Measurements from ENCODE around the gene FASTKD2.

FASTKD2 gene

DNA sequence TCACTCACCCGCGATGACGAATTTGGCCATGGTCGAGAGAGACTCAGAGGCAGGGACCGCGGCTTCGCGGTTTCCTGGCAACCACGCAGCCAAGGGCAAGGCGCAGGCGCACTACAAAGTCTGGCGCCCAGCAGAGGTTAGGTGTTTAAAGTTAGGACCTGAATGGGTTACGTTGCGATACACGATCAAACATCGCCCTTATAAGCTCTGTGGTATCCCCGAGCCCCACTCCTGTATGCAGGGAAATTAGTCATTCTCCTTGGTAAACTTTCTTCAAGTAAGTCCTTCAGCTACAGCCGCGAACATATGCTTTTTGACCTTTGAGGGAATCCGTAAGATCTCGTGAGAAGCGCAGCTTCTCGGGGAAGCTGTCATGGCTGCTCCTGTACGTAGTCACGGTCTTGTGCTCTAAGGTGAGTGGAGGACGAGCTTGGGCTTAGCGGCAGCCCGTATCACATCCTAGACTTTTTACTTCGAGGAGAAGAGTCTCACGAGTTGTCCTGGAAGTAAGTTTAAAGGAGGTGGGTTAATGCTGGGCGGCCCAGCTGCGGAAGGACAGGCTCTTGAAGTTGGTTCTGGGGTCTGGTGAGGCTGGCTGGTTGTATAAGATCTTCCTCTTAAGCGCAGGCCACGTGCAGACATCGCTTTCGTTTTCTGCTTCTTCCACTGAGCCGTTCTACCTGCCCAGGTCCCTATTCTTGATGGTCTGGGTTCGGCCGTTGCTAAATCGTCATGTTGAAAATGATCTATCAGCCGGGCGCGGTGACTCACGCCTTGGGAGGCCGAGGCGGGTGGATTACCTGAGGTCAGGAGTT lies at the start of gene FASTKD2, which contains the start of gene MDH1B:
FASTKD2 (plus strand) TSS at position 365 of the 815 bp plus-strand sequence. CDS start 1,088 bp downstream, outside the sequence.
MDH1B (minus strand) TSS at position 87 of the 815 bp plus-strand sequence; CDS start at position 30, 57 bp downstream.
- DNase-seq (ENCODE audit: low read depth in 1 of 2, low spot score in 1 of 2), result peak; percentile 40 to 89
- in situ Hi-C loops (cut with HindIII; ENCODE audit: low pct_unique_long_range_greater_than_20kb, low sequenced_read_pairs), result no loop called here
- no peak for TF ChIP-seq JUND (IDR thresholded peaks at IDR 0.05; ENCODE audit: low read depth)

DNA sequence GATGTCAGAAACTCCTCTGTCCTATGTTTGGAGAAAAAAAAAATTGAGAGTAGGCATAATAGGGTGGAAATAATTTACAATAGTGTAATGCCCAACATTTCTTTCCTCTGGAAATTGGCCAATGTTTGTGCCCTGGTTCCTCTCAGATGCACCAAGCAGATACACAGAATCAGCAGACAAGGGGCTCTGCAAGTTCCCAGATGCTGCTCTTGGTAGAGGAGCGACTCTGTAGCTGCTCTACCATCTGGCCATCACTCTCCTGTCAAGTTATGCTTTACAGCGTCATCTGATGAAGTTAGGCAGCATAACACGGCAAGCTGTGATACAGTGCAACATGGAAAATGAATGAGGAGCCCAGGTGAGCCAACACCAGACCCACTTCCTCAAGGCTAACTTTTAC lies 48.8 kb upstream of the FASTKD2 start:
- DNase-seq (ENCODE audit: low read depth in 1 of 2, low spot score in 1 of 2), result no peak
- in situ Hi-C loops (cut with HindIII; ENCODE audit: low pct_unique_long_range_greater_than_20kb, low sequenced_read_pairs), result no loop called here
- TF ChIP-seq JUND (IDR thresholded peaks at IDR 0.05; ENCODE audit: low read depth), result no peak

DNA sequence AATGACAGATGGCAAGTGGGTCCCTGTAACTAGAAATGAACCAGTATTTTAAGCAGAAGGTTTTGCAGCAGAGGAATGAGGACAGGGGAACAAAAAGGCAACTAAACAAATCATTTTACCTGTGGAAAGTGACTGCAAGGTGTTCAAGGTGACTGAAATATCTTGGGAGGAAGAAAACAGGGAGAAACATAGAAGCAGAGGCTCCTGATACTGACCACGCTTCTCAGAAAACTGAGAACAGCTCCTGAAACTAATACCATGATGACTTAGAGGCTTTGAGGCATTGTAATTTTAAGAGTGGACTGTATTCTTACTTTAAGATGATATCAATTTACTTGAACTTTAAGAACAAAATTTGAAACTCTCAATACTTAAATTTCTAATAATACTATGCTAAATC lies 47.1 kb upstream of the FASTKD2 start, which contains the start of gene DYTN:
DYTN (minus strand) TSS at position 101 of the 400 bp plus-strand sequence. CDS start 117 bp downstream, outside the sequence.
- in situ Hi-C loops (cut with HindIII; ENCODE audit: low pct_unique_long_range_greater_than_20kb, low sequenced_read_pairs), result no loop called here
- TF ChIP-seq JUND (IDR thresholded peaks at IDR 0.05; ENCODE audit: low read depth), result no peak
- no peak for DNase-seq (ENCODE audit: low read depth in 1 of 2, low spot score in 1 of 2)

DNA sequence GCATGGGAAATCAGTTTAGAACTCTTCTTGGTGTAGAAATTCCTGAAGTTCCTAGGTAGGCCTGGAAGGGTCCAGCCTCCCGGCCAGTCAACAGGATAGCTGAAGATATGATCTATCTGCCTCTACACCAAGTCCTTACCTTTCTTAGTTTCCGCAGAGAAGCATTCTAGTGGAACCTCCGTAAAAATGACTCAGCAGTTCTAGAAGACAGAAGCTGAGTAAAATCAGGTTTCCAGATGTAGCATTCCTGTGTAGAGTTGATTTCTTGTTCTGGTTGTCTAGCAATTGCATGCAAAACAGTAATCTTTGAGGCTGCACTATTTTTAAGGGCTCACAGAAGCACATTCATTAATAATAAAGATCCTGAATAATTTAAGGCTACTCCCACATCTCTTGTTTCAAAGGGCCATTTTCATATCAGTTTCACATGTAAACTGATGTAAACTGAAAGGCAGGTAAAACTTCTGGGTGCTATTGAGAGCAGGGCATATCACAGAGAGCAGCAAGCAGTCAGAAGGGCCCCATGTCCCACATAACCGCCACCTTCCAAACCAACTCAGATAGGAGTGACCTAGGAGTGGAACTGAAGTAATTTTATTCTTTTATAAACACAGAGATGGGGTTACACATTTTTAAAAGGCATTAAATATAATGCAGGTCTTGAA lies 44.0 kb upstream of the FASTKD2 start:
- no peak for TF ChIP-seq JUND (IDR thresholded peaks at IDR 0.05; ENCODE audit: low read depth)
- in situ Hi-C loops (cut with HindIII; ENCODE audit: low pct_unique_long_range_greater_than_20kb, low sequenced_read_pairs), result no loop called here
- DNase-seq (ENCODE audit: low read depth in 1 of 2, low spot score in 1 of 2), result no peak

DNA sequence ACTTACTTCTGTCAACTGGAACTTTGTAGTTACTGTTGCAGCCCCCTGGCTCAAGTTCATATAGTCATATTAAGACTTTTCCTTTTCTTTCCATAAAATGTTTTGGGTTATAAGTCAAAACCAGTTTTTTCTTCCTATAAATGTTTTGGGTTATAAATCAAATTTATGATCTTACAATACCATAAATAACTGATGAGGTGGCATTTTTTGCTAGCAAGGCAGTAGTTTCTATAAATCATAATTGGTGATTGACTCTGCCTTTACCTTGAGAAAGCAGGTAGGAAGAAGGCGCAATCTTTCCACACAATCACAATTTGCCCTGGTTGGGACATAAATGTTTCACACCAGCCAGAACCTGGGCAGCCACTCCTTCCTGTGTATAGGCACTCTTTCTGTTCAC lies 42.1 kb upstream of the FASTKD2 start:
- in situ Hi-C loops (cut with HindIII; ENCODE audit: low pct_unique_long_range_greater_than_20kb, low sequenced_read_pairs), result no loop called here
- no peak for DNase-seq (ENCODE audit: low read depth in 1 of 2, low spot score in 1 of 2)
- no peak for TF ChIP-seq JUND (IDR thresholded peaks at IDR 0.05; ENCODE audit: low read depth)

DNA sequence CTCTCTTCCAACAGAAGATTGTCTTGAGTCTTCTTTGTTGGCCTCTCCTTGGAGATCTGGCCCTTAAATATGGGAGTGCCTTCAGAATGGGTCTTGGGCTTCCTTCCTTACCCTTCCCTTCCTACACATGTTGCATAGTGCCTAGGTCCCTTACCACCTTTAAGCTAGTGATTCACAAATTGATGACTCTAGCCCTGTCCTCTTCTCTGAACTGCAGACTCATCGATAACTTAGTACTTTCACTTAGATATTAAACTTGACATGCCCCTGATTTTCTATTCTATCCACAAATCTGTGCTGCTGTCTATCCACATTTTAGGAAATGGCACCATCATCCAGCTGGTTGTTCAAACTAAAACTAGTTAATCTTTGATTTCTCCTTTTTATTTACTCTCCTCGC lies 38.1 kb upstream of the FASTKD2 start:
- no peak for DNase-seq (ENCODE audit: low read depth in 1 of 2, low spot score in 1 of 2)
- in situ Hi-C loops (cut with HindIII; ENCODE audit: low pct_unique_long_range_greater_than_20kb, low sequenced_read_pairs), result no loop called here
- no peak for TF ChIP-seq JUND (IDR thresholded peaks at IDR 0.05; ENCODE audit: low read depth)

DNA sequence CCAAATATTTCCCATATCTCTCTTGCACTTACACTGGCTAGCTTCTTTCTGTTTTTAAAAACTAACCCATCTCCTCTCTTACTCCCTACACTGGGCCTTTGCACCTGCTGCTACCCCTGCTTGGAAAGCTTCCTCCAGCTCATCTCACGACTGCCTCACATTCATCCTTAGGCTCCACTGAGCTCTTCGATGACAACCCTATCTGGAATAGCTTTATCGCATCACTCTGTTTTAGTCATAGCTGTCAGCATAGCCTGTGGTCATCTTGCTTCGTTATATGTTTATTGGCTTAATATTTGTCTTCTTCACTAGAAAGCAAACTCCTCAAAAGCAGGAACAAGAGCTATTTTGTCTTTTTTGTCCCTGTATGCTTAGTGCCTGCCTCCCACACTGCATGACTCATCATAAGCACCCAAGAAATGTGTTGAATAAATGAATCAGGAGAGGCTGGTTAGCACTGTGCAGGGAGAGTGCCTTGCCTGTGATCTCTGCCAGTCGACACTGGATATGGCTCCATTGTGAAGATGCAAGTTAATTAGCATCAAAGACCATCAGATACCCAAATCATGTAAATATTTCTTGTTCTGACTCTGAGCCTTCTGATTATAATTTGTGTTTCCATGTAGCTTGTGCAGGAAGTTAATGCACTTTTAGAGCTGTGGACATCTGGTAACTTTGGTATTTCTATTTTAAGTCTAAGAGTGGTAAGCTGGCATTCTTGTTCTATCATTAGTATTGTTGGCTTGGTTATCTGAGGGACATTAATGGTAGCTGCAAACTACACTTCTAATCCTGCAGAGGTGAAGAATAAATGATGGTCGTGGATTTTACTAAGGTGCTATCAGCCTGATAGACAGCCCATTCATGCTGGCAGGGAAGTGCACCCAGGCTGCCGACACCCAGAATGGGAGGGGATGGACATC lies 36.9 kb upstream of the FASTKD2 start:
- in situ Hi-C loops (cut with HindIII; ENCODE audit: low pct_unique_long_range_greater_than_20kb, low sequenced_read_pairs), result no loop called here
- no peak for DNase-seq (ENCODE audit: low read depth in 1 of 2, low spot score in 1 of 2)
- no peak for TF ChIP-seq JUND (IDR thresholded peaks at IDR 0.05; ENCODE audit: low read depth)

DNA sequence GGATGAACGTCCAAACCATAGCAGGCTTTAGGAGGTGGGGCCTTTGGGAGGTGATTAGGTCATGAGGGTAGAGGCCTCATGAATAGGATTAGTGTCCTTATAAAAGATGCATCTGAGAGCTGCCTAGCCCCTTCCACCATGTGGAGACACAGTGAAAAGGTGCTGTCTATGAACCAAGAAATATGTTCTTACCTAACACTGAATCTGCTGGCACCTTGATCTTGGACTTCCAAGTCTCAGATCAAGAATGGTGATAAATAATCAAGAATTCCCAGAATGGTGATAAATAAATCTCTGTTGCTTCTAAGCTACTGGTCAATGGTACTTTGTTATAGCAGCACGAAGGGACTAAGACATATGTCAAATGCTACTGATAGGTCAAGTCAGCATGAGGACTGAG lies 32.1 kb upstream of the FASTKD2 start:
- no peak for DNase-seq (ENCODE audit: low read depth in 1 of 2, low spot score in 1 of 2)
- TF ChIP-seq JUND (IDR thresholded peaks at IDR 0.05; ENCODE audit: low read depth), result no peak
- in situ Hi-C loops (cut with HindIII; ENCODE audit: low pct_unique_long_range_greater_than_20kb, low sequenced_read_pairs), result no loop called here

DNA sequence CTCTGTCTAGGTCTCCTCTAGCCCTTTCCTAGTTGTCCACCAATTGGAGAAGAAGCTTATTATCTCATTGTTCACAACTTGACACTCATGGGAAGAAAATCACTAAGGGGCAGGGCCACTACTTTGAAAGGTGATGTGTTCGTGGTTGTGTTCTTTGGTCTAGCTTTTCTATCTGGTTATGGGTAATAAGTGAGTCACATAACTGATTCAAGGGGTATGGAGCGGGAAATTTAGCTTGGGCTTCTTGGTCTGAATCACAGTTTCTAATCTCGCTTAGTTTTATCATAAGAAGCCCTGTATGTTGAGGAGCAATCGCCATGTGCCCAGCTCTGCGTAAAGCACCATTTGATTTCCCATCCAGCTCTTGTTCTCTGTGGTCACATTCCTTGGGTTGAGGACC lies 28.5 kb upstream of the FASTKD2 start:
- in situ Hi-C loops (cut with HindIII; ENCODE audit: low pct_unique_long_range_greater_than_20kb, low sequenced_read_pairs), result no loop called here
- no peak for TF ChIP-seq JUND (IDR thresholded peaks at IDR 0.05; ENCODE audit: low read depth)
- DNase-seq (ENCODE audit: low read depth in 1 of 2, low spot score in 1 of 2), result no peak

DNA sequence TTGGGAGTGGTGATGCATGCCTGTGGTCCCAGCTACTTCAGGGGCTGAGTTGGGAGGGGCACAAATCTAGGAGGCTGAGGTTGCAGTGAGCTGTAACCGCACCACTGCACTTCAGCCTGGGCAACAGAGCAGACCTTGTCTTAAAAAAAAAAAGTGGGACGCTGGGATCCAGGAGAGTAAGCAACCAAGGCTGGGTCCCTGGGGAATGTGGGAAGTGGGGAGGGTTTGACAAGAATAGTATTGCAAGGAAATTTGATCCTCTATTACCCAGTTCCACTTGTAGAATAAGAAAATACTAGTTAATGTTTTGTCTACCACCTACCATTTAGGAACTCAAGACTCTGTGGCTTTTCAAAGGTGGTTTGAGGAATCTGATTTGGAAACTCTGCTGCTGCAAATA lies 26.1 kb upstream of the FASTKD2 start:
- DNase-seq (ENCODE audit: low read depth in 1 of 2, low spot score in 1 of 2), result no peak
- in situ Hi-C loops (cut with HindIII; ENCODE audit: low pct_unique_long_range_greater_than_20kb, low sequenced_read_pairs), result no loop called here
- no peak for TF ChIP-seq JUND (IDR thresholded peaks at IDR 0.05; ENCODE audit: low read depth)

DNA sequence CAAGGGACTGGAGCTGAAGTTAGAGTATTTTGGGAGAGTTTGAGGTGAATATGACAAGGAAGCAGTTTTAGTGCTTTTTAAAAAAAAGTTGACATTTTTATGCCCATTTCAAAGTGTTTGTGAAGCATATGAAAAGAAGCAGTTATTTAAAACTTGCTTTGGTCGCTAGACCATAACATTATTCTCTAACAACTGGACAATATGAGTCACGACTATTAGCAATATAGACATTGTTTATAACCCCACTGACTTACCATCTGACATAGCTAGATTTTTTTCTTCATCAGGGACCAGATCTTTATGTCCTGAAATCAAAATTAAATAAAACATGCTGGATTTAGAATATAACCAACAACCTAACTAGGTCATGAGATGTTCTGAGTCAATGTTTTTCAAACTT lies 24.6 kb upstream of the FASTKD2 start:
- in situ Hi-C loops (cut with HindIII; ENCODE audit: low pct_unique_long_range_greater_than_20kb, low sequenced_read_pairs), result no loop called here
- DNase-seq (ENCODE audit: low read depth in 1 of 2, low spot score in 1 of 2), result no peak
- no peak for TF ChIP-seq JUND (IDR thresholded peaks at IDR 0.05; ENCODE audit: low read depth)

DNA sequence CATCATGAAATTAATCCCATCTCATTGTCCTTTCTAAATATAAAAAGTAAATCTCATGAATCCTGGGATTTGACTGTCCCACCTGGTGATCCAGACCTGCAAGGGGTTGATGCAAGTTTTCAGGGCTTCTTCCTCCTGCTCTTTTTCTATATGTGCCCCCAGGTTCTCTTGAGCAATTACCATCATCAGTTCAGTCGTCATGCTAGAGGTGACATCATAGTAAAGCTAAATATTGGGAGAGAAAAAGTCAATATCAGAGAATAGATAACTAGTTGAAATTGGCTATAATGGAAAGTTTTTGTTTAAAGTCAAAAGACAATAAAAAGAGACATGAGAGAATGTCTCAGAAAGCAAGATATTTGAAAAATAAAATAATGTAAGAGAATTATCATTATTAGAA lies 8.6 kb upstream of the FASTKD2 start:
- no peak for TF ChIP-seq JUND (IDR thresholded peaks at IDR 0.05; ENCODE audit: low read depth)
- in situ Hi-C loops (cut with HindIII; ENCODE audit: low pct_unique_long_range_greater_than_20kb, low sequenced_read_pairs), result no loop called here
- DNase-seq (ENCODE audit: low read depth in 1 of 2, low spot score in 1 of 2), result no peak

Measured in T47D (cell line).